H1 (cell line): ENCODE measurements around the gene OLFM1. TPM values are rescaled to one million over a fixed set of nuclear protein-coding genes. Genes with fewer than 3 reads are reported as not detected.

Experiments used
- polyA plus RNA-seq, 7 experiments: library from polyadenylated mRNA; depleted of rRNA in 3 of 7; stranded (reverse) in 5 of 7; unstranded in 2 of 7; fragments of >200 nt in 5 of 7; fragments of 200-250 nt in 2 of 7; gene quantifications; 1 replicate in 5 of 7; 2 replicates in 1 of 7; 4 replicates in 1 of 7; pipeline versions ENCODE4 v1.2.1 to v1.2.3, GENCODE V29; 2011 to 2013; ENCODE audit warnings: missing spikeins in 2 of 7, mixed read lengths in 2 of 7
- total RNA-seq: library from RNA; stranded (reverse); fragmentation: NEBNext Ultra II Directional; extraction: Animal tissue kit (Norgen Biotek cat#: 25700); gene quantifications from 2 replicates; pipeline ENCODE4 v1.2.1, GENCODE V29; 2021
- TF ChIP-seq, protein P1 (sequence below): fragments of 300-600 bp; sonication (generic); IDR thresholded peaks from 2 replicates; pipeline ENCODE4 v1.7.1; 2012; ENCODE audit warnings: low read length, moderate library complexity, mild to moderate bottlenecking, inconsistent platforms; ENCODE audit not compliant: insufficient replicate concordance

The OLFM1 gene
- total and polyA plus RNA-seq, 2 of the 8 experiments (the other 6 are each of a cell fraction or from before 2014, with no cell fraction given), result 53.0 to 53.4 TPM

DNA sequence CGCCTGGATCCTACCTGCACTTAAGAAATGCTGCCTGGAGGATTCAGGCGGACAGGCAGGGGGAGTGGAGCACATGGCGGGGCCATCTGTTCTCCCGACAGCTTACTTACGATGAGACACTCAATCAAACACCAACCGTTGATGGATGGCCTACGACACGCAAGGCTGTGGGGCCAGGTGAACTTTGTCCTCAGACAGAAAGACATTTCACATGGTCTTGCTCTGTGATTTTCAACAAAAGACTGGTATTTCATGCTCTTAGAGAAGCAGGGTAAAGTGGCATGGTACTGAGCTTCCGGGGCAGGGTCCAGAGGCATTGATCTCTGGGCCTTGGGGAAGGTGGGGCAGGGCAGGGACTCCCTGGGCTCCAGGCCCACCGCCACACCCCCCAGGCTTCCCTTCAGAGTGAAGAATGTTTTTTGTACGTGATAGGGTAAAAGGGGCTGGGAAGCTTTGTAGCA lies 9.1 kb upstream of the OLFM1 start (continued):
- TF ChIP-seq, protein P1, sequence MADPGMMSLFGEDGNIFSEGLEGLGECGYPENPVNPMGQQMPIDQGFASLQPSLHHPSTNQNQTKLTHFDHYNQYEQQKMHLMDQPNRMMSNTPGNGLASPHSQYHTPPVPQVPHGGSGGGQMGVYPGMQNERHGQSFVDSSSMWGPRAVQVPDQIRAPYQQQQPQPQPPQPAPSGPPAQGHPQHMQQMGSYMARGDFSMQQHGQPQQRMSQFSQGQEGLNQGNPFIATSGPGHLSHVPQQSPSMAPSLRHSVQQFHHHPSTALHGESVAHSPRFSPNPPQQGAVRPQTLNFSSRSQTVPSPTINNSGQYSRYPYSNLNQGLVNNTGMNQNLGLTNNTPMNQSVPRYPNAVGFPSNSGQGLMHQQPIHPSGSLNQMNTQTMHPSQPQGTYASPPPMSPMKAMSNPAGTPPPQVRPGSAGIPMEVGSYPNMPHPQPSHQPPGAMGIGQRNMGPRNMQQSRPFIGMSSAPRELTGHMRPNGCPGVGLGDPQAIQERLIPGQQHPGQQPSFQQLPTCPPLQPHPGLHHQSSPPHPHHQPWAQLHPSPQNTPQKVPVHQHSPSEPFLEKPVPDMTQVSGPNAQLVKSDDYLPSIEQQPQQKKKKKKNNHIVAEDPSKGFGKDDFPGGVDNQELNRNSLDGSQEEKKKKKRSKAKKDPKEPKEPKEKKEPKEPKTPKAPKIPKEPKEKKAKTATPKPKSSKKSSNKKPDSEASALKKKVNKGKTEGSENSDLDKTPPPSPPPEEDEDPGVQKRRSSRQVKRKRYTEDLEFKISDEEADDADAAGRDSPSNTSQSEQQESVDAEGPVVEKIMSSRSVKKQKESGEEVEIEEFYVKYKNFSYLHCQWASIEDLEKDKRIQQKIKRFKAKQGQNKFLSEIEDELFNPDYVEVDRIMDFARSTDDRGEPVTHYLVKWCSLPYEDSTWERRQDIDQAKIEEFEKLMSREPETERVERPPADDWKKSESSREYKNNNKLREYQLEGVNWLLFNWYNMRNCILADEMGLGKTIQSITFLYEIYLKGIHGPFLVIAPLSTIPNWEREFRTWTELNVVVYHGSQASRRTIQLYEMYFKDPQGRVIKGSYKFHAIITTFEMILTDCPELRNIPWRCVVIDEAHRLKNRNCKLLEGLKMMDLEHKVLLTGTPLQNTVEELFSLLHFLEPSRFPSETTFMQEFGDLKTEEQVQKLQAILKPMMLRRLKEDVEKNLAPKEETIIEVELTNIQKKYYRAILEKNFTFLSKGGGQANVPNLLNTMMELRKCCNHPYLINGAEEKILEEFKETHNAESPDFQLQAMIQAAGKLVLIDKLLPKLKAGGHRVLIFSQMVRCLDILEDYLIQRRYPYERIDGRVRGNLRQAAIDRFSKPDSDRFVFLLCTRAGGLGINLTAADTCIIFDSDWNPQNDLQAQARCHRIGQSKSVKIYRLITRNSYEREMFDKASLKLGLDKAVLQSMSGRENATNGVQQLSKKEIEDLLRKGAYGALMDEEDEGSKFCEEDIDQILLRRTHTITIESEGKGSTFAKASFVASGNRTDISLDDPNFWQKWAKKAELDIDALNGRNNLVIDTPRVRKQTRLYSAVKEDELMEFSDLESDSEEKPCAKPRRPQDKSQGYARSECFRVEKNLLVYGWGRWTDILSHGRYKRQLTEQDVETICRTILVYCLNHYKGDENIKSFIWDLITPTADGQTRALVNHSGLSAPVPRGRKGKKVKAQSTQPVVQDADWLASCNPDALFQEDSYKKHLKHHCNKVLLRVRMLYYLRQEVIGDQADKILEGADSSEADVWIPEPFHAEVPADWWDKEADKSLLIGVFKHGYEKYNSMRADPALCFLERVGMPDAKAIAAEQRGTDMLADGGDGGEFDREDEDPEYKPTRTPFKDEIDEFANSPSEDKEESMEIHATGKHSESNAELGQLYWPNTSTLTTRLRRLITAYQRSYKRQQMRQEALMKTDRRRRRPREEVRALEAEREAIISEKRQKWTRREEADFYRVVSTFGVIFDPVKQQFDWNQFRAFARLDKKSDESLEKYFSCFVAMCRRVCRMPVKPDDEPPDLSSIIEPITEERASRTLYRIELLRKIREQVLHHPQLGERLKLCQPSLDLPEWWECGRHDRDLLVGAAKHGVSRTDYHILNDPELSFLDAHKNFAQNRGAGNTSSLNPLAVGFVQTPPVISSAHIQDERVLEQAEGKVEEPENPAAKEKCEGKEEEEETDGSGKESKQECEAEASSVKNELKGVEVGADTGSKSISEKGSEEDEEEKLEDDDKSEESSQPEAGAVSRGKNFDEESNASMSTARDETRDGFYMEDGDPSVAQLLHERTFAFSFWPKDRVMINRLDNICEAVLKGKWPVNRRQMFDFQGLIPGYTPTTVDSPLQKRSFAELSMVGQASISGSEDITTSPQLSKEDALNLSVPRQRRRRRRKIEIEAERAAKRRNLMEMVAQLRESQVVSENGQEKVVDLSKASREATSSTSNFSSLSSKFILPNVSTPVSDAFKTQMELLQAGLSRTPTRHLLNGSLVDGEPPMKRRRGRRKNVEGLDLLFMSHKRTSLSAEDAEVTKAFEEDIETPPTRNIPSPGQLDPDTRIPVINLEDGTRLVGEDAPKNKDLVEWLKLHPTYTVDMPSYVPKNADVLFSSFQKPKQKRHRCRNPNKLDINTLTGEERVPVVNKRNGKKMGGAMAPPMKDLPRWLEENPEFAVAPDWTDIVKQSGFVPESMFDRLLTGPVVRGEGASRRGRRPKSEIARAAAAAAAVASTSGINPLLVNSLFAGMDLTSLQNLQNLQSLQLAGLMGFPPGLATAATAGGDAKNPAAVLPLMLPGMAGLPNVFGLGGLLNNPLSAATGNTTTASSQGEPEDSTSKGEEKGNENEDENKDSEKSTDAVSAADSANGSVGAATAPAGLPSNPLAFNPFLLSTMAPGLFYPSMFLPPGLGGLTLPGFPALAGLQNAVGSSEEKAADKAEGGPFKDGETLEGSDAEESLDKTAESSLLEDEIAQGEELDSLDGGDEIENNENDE, result no peak
- TF ChIP-seq, all 59 proteins: peak for 0
